Left lobe of liver (tissue), 2 donors: Measurements from ENCODE around the gene TPPP2. TPM values are rescaled to one million over a fixed set of nuclear protein-coding genes. Genes with fewer than 3 reads are reported as not detected.
A peak's percentile ranks its signal among the peaks of the same experiment; 100 is the strongest.
"Not testable (repeated sequence)": the region's sequence is repeated elsewhere in the genome, so short reads cannot be mapped to it uniquely, and the experiment has no call there.

Source experiments
- ATAC-seq: fragments of 200-7000 bp; cut with Tn5 transposase; one replicate; pipeline ENCODE4 v1.9.1; 2020; ENCODE audit warnings: mild to moderate bottlenecking, moderate library complexity
- DNase-seq: peaks from one replicate; pipeline ENCODE4 v3.0.0-alpha.2; 2020; ENCODE audit warnings: low spot score
- total RNA-seq: library from RNA; stranded (reverse); gene quantifications from one replicate; pipeline ENCODE4 v1.2.1, GENCODE V29; 2021
- donor health status: DM: no; HTN: no; CAD: no; lungs with moderate emphysema.
- donor health status: DM: no; HTN: yes; CAD: no.

The TPPP2 gene
- total RNA-seq, 1 donor from 2014 or later: 4.6 TPM

DNA sequence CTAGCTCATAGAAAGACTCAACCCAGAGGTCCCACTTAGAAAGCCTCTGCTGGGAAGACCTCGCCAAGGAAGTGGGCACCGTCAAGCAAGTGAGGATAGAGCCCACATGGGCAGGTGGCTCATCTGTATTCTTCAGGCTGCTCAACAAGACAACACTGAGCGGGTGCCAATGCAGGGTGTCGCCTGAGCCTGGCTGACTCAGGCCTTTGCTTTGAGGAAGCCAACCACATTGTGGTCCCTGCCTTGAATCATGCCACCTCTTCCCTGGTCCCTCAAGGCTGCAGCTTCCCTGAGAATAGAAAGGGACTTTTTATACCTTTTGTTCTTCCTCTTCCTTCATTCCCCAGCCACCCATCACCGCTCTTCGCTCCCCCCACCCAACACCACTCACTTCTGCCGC, 6.7 kb downstream of the TPPP2 start:
- DNase-seq: no peak
- ATAC-seq: no peak

DNA sequence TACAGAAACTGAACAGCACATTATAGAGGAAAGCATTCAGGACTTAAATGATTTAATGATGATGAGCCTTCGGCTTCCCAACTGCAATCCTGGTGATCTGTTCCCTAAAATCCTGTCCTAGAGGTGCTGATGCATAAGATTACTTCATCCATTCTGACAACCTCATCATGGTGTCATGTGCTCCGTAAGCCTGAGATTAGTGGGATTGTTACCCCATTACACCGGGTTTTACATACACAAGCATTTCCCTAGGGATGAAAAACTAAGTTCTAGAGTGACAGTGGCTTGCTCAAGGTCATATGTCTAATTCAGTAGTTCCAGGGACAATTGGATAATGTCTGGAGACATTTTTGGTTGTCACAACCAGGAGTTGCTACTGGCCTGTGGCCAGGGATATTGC, 7.1 kb downstream of the TPPP2 start:
- DNase-seq: no peak
- no peak for ATAC-seq

DNA sequence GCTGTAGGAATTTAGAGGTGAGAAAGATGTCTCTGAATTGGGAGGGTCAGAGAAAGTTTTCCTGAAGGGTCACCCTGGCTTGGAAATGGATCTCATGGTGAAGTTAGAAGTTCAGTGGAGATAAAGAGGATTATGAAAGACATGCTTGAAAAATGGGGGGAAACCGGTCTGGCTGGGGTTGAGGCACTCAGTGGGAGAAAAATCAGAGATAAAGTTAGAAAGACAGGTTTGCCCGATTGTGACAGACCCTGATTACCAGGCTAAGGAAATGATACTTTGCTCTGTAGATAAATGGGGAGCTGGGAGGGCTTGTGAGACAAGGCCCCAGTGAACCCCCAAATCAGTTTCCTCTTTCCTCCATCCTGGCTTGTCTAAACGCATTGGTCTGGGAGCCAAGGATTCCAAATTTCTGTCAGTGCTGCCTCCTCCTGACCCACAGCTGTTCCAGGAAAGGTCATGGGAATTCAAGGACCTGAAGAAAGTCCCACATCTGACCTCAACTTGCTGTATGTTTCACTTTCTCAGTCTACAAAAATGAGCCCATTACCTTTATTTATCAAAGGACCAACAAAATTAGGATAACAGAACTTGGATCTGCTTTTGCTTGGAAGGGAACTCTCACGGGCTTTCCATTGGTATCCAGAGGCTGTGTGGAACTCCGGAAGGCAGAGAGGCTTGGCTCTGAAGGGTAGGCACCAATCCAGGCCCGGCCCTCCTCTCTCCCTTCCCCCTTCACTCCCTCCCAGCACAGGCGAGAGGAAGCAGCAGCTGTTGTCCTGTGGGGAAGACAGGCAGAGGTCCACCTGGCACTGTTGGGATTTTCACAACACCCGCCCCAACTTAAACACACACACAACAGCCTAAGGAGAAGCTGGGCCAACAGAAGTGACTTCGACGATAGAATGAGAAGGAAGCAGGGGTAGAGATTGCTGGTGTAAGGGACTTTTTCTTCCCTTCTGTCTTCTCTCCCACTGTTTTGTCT, 8.7 kb downstream of the TPPP2 start:
- DNase-seq: peak; percentile 95
- ATAC-seq: peak; percentile 84

- DNase-seq (no peak), ATAC-seq (peak; percentile 54)
Observed at GRCh38 chr14:21039585-21040369, 9.8 kb downstream of the TPPP2 start.

GRCh38 chr14:21040370-21040925, 10.4 kb downstream of the TPPP2 start:
- ATAC-seq: no peak
- no peak for DNase-seq

- not testable (repeated sequence) for ATAC-seq, DNase-seq
Observed at GRCh38 chr14:21040941-21041340, 10.9 kb downstream of the TPPP2 start.

- DNase-seq (no peak), ATAC-seq (no peak)
Observed at GRCh38 chr14:21041676-21042433, 11.8 kb downstream of the TPPP2 start, which contains the start of gene RNASE7. TSS of gene RNASE7 (plus strand) at chr14:21042362. CDS start at chr14:21042993, 631 bp downstream.

DNA sequence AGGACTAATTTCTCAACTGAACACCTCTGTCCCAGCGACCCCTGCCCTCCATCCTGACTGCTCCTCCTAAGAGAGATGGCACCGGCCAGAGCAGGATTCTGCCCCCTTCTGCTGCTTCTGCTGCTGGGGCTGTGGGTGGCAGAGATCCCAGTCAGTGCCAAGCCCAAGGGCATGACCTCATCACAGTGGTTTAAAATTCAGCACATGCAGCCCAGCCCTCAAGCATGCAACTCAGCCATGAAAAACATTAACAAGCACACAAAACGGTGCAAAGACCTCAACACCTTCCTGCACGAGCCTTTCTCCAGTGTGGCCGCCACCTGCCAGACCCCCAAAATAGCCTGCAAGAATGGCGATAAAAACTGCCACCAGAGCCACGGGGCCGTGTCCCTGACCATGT, 12.9 kb downstream of the TPPP2 start:
- ATAC-seq (peak; percentile 45), DNase-seq (peak; percentile 71)

- no peak for DNase-seq
- ATAC-seq: peak; percentile 42
Observed at GRCh38 chr14:21043387-21043973, 13.5 kb downstream of the TPPP2 start.

DNA sequence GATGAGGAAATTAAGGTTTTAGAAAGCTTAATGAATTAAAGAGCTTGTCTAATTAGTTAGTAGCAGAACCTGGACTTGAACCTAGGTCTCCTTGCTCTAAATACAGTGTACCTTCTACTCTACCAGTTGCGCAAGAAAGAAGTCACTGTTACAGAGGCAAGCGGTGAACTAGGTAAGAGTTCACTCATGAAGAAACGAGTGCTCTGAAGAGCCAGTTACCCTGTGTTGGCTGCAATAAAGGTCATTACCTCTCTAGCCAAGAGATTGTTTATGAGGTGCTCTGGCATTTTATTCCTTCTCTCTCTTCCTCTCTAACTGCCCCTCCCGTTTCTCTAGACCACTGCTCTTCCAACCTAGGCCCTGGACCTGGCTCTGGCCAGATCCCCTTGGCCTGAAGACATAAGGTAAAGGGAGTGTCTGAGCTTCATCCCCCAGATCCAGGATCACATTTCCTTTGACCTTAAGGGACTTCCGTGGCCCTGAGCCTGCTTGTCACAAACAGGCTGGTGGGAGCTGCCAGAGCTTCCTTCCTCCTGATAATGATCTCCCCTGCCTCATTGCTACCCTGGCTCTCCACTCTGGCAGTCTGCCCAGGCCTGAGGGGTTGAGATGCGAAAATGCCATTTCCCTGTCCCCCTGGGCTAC, 14.1 kb downstream of the TPPP2 start:
- peak; percentile 66 for DNase-seq
- peak; percentile 58 for ATAC-seq

- DNase-seq: no peak
- ATAC-seq: peak; percentile 17
Observed at GRCh38 chr14:21047378-21047781, 17.4 kb downstream of the TPPP2 start.

DNA sequence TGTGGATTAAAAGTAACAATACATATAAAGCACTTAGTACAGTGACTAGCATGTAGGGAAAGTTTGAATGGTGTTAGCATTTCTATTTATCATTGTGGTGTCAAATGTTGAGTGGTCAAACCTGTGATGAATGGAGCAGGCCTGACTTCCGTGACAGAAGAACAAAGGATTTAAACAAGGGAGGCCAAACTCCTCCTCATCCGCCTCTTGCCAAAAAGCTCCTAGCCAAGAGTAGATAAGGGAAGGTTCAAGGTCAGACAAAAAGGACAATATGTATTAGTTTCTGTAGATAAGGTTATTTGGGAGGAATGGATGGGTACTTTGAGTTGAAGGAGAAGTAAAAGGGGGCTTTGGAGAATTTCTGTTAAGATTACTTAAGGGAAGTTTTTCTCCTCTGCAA, 18.6 kb downstream of the TPPP2 start:
- DNase-seq: peak; percentile 64
- peak; percentile 69 for ATAC-seq

DNA sequence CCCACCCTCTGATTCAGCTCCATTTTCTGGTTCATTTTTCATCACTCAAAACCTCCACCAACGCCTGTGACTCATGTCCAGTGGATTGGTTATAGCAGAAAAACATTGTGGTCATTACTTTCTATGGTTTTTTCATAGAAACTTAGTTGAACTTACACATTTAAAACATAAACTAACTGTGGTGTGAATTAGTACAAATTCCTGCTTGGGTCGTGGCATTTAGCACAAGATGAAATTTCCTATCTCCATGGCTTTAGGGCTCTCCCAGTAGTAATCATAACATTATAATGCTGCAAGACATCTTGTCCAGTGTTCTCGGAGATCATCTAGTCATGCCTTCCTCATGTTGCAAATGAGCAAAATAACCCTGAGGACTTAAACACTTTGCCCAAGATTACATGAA, 19.3 kb downstream of the TPPP2 start:
- no peak for ATAC-seq
- DNase-seq: no peak

DNA sequence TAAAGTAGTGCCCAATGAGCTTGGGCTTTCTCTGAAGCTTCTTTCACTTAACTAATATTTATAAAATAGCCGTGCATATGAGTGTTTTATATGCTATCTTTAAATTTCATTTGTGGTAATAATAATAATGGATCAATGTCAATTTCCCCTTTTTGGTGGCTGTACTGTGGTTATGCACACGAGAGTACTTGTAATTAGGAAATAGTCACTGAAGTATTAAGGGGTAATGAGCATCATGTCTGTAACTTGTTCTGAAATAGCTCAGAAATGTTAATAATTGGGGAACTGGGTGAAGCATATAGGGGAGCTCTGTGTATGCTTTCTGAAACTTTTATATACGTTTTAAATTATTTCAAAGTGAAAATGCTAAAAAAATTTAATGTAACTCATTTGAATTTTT, 20.6 kb downstream of the TPPP2 start:
- no peak for ATAC-seq
- no peak for DNase-seq

DNA sequence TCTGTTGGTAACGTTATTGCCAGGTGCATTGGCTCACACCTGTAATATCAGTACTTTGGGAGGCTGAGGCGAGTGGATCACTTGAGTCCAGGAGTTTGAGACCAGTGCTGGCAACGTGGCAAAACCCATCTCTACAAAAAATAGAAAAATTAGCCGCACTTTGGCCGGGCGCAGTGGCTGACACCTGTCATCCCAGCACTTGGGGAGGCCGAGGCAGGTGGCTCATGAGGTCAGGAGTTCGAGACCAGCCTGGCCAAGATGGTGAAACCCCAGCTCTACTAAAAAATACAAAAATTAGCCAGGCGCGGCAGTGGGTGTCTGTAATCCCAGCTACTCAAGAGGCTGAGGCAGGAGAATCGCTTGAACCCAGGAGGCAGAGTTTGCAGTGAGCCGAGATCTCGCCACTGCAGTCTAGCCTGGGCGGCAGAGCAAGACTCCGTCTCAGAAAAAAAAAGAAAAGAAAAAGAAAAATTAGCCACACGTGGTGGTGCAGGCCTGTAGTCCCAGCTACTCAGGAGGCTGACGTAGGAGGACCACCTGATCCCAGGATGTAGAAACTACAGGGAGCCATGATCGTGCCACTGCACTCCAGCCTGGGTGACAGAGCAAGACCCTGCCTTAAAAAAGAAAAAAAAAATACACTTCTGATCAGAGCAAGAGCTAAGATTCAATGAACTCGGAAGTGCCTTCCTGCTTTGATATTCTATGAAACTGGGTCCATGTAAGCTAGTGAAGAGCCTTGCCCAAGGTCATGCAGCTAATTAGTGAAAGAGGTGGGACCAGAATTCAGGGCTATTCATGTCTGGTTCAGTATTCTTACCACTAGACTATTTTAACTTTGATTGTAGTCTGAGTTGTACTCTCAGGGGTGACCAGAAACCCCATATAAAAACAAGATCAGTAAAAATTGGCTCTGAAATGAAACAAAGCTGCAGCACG, 23.4 kb downstream of the TPPP2 start:
- DNase-seq (no peak), ATAC-seq (peak; percentile 6)

DNA sequence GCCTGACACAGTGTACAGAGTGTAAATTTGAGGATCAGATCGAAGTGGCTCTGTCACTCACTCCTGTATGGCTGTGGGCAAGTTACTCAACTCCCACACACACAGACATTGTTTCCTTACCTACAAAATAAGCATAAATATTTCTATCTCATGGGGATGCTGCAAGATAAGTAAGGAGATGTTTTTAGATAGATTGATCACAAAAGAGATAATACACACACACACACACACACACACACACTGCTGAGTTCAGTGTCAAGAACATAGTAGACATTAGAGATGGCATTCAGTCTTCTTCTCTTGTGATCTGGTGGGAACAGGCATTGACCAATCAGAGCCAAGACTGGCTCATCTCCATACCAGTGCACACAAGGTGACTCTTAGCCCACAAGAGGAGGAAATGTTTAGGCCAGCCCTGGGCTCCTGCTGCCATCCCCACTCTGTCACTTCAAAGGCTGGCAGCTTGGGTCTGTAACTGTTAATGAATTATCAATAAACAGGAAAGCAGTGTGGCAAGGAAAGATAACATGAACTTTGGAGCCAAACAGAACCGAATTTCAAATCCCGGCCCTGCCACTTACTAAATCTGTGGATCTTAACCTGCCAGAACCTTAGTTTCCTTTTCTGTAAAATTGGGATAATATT, 24.2 kb downstream of the TPPP2 start:
- ATAC-seq: peak; percentile 77
- DNase-seq: peak; percentile 86

DNA sequence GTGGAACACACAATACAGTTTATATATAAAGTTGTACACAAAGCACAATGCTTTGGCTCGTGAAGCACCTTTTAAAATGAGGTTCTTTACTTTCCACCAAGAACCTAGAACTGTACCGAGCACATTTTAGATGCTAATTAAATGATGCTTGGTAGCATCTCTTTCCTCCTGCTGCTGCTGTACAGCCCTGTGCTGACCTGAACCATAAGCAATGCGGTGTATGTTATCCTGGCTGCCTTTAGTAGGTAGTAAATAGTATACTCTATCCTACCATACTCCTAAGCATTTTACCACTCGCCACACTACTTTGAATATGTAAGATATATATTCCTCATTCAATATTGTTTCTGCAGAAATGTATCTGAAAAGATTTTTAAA, 24.7 kb downstream of the TPPP2 start:
- peak; percentile 0 for ATAC-seq

More for the DNA sequence above, 24.7 kb downstream of the TPPP2 start:
- no peak for DNase-seq
